HG03060 (cell line): ENCODE results near the gene PROM2.
"Not testable (repeated sequence)": the region's sequence is repeated elsewhere in the genome, so short reads cannot be mapped to it uniquely, and the experiment has no call there.

Experiments used
- ATAC-seq: cut with Tn5 transposase; IDR thresholded peaks from one replicate; pipeline ENCODE4 v1.9.1; 2021; ENCODE audit warnings: low read depth, moderate number of reproducible peaks; ENCODE audit not compliant: unreplicated experiment

The PROM2 gene

DNA sequence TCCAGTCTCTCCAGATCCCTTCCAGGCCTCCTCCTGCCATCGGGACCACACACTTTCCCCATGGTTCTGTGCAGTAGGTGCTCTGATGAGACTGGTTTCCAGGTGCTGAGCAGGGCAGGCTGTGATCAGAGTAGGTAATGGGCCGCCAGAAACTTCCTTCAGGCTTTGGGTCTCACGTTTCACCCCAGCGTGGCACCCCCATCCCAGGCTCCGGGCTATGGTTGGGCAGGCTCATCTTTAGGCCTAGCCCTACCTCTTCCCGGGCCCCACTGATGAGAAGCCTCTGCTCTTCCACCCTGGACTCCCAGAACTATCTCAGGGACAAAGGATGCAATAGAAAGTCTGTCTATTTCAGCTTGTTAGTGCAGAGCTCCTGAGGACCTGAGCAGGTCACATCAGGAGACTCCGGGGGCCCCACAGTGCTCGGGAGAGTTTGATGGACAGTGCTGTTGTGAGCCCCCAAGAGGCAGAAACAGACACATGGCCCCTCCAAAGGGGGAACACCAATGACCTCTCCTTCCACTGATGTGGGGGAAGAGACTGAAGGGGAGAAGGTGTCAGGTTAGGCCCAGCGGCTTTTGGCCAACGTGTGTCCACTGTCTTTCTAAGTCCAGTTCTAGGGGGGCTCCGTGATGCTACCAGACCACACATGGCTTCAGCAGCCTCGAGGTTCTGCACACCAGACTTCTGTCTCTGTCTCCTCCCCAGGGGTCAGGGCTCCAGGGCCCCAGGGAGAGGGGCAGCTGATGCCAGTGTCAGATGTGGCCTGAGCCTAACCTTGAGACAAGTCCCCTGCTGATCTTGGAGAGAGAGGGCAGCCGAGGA is 5.8 kb upstream of the PROM2 start:
- ATAC-seq = no peak

DNA sequence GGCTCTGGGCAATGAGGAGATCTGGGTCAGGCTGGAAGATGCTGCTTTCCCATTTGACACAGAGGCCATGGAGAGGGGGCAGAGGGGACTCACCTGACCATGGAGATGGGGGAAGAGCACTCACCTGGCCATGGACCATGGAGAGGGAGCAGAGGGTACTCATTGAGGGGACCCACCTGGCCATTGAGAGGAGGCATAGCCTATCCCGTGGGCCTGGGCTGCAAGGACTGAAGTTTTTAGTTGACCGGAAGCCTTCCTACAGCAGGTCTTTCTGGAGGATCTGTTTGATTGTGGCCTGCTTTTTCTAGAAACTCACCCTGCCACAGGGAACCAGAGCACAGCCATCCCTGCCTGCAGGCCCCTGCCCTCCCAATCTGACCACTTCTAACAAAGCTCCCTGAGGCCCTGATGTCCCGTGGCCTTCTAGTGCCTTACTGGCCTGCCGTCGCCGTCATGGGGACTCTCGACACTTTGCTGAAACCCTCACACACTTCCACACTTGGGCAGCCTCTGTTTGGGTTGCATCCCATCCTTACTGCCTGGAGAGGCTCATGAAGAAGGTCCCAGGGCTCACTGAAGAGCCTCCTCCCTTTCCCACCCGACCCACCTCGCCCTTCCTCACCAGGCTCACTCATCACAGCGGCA is 5.1 kb upstream of the PROM2 start:
- no peak for ATAC-seq

DNA sequence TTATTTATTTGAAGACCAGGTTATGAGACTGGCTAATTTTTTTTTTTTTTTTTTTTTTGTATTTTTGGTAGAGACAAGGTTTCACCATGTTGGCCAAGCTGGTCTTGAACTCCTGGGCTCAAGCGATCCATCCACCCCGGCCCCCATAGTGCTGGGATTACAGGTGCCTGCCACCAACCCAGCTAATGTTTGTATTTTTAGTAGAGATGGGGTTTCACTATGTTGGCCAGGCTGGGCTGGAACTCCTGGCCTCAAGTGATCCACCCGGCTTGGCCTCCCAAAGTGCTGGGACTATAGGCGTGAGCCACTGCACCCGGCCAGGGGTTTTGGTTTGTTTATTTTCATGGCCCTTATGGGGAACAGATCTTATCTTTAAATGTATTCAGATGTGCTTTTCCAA is 4.5 kb upstream of the PROM2 start:
- ATAC-seq = not testable (repeated sequence)

DNA sequence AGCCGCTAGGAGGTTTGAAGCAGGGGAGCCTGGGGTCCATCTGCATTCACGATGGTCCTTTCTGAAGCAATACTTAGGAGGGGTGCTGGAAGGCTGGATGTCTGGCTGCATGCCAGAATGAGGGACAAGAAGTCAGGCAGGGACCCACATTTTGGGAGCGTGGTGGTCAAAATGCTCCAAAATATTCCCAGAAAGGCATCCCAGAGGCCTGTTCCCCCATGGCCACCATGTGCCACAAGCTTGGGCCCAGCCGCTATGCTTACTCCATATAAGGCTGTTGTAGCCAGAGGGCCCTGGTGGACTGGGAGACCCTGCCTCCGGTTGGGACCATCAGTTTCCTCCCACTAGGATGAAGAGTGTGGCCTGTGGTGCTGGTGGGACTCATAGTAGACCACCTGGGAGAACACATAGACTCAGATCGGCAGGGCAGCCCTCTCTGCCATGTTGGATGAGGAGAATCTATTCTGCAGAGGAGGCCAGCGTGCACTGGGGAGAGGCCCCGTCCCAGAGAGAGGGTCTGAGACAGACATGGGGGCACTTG is 3.6 kb upstream of the PROM2 start:
- ATAC-seq = no peak

DNA sequence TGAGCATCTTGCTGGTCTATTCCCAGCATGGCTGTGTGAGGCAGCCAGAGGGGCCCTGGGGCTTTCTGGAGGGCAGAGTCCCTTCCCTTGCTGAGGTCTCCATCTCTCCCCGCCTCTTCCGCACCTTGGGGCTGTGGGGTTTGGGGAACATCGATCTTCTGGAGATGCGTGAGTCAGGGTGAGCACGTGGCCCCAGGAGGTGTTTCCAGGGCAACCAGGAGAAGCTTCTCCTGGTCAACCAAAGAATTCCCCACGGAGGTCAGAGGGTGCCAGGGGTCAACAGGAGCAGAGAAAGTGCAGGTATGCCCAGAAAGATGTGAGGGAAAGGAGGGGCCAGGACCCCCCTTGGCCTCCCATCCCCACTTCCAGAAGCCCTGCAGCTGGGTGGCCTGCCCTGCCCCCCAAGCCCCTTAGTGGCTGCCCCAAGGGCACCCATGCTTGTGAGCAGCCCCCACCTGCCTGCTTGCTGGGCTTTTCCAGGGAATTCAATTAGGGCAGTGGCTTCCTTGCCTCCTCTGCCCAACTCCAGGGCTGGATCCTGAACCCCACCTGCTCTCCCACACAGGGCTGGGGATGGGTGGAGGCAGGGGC is 2.8 kb upstream of the PROM2 start:
- ATAC-seq = no peak

DNA sequence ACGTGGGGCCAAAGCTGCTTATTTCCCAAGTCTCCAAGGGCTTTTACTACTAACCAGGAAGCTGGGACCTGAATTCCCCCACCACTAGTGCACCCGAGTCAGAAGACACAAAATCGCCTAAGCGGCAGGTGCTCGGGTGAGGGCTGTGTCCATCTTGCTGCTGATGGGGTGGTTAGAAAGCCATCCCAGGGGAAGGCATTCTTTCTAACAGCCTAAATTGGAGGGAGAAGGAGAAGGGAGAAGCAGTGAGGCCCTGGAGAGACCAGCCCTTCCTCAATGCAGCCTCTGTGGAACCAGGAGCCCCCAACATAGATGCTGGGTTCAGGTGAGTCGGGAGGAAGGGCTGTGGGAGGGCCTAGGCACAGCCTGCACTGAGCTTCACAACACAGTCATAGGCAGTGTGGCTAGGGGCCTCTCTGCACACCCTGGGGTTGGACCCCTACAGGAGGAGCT is 1.9 kb upstream of the PROM2 start:
- no peak for ATAC-seq

DNA sequence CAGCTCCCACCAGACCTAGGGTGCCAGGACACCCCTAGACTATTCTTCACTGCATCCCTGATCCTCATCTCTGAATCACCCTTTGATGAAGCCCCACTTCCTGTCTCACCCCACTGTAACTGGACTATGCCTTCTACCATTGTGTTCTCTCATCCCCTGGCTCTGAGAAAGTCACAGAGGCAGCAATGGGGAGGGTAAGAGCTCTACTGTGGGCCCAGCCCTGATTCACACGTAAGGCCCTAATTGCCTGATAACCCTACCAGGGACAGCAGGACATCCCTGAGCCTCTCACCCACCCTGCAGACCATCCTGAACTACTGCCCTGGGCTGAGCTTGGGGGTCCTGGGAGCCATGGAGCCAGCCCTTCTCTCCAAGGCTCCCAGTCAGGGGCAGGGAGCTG is 1.5 kb upstream of the PROM2 start:
- ATAC-seq = no peak

DNA sequence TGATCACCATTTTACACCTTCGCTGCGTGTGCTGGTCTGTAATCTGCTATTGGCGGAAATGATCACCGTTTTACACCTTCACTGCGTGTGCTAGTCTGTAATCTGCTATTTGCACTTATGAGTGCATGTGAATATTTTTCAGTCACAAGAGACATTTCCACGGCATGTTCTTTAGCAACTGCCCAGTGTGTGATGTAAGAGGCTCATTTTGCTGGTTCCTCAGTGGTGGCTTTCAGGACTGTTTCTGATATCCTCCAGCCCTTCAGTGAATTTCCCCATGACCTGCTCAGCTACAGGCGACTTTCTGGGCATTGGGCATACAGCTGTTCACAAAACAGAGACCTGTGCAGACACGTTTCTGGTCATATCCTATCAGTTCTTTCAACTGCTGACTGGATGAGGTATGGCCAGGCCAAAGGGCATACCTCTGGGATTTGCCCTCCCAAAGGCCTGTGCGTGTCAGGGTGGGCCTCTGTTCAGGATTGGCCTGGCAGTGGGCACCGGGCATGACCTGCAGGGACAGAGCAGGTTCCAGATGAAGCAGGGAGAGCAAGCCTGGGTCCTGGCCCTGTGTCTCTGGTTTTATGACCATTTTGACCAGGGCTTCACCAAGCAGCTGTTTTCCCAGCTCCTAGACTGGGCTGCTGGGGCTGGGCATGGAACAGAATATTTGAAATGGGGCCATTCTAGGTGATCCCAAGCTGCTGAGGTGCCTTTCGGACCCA is 521 bp upstream of the PROM2 start:
- no peak for ATAC-seq

DNA sequence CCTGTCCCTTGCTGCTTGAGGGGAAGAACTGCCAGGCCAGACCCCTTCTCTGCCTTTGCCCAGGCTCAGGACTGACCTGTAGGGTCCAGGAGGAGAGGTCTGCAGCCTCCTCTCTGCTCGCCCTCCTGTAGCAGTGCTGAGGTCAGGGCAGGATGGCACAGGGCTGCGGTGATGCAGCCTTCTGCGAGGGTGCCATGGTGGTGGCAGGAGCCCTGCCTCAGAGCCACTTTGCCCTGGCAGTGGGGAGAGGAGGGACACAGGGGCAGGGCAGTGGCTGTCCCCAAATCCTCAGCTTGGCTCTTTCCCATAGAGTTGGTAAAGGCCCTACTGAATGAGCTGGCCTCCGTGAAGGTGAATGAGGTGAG is 884 bp downstream of the PROM2 start:
- ATAC-seq = no peak

DNA sequence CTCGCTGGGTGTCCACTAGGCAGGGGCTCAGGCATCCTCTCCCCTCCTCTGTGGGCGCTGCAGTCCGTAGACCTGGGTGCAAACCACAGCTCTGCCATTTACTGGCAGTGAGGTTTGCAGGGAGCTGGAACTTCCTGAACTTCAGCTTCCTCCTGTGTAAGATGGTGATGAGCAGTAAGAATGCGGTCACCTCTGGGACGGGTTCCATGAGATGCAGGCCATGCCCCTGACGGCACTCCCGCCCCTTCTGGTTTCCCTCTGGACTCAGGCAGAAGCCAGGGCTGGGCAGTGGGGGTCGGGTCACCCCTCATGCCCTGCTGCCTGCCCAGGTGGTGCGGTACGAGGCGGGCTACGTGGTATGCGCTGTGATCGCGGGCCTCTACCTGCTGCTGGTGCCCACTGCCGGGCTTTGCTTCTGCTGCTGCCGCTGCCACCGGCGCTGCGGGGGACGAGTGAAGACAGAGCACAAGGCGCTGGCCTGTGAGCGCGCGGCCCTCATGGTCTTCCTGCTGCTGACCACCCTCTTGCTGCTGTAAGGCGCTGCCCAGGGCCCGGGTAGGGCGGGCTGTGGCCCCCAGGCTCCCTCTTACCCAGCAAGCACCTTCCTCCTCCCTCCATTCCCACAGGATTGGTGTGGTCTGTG is 1.5 kb downstream of the PROM2 start:
- no peak for ATAC-seq

DNA sequence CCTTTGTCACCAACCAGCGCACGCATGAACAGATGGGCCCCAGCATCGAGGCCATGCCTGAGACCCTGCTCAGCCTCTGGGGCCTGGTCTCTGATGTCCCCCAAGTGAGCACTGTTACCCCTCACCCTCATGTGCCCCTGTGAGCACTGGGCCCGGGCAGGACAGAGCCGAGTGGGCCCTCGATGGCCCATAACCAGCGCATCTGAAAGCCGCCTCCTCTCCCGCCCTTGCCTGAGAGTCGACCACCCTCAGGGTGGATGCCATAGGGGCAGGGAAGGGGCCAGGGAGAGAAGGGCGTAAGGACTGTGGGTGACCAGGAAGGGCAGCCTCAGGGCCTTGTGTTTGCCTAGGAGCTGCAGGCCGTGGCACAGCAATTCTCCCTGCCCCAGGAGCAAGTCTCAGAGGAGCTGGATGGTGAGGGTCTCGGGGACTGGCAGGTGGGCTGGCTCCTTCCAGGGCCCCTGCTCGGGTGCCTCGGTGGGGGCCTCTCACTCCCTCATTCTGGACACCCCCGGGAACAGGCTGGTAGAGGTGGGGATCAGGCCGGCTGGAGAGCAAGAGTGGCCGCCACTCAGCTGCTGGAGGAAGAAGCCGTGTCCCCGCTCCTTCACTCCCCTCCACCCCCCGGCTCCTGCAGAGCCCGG is 2.1 kb downstream of the PROM2 start:
- ATAC-seq = no peak

DNA sequence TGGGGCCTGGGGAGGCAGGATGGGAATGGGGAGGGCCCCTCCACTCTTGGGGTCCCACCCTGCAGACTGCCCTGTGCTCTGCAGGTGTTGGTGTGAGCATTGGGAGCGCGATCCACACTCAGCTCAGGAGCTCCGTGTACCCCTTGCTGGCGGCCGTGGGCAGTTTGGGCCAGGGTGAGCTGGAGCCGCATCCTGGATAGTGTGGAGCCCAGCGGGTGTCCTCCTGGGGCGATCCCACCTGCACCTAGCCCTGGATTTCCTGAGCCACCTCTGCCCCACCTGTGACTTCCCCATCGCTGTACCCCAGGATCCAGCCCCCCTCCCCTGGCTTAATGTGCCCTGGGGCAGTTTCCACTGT is 2.6 kb downstream of the PROM2 start:
- no peak for ATAC-seq

DNA sequence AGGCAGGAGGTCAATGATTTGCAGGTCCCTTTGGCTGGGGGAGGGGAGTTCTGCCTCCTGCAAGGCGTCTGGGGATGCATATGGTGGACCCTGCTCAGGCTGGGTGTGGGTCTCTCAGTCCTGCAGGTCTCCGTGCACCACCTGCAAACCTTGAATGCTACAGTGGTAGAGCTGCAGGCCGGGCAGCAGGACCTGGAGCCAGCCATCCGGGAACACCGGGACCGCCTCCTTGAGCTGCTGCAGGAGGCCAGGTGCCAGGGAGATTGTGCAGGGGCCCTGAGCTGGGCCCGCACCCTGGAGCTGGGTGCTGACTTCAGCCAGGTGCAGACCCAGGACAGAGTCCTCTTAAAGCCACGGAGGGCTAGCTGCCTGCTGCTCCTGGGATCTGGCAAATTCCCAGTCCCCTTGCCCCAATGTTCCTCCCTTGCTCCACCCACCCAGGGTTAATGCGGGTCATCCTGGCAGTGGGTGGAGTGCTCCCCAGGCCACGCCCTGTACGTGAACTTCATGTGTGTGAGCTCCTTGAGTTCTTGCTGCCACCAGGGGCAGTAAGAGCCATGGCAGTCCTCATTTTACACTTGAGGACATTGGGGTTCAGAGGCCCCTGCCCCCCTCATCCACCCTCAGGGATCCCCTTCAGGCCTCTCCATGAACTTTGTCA is 3.1 kb downstream of the PROM2 start:
- no peak for ATAC-seq

DNA sequence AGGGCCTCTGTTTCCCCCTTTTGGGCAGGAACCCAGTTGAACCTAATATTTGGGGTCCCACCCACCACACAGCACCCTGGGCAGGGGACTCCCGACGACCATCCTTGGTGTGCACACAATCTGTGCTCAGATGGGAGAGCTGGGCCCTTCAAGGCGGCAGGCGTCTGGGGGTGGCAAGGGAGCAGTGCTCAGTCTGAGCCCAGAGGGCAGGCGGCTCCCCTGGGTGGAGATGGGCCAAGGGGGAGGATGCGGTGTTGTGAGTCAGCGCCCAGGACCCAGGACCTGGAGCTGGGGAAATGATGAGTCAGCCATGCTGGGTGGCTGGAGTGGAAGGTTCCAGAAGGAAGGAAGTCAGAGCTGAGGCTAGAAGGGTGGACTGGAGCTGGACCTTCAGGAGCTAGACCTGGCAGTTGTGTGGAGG is 3.8 kb downstream of the PROM2 start:
- no peak for ATAC-seq

DNA sequence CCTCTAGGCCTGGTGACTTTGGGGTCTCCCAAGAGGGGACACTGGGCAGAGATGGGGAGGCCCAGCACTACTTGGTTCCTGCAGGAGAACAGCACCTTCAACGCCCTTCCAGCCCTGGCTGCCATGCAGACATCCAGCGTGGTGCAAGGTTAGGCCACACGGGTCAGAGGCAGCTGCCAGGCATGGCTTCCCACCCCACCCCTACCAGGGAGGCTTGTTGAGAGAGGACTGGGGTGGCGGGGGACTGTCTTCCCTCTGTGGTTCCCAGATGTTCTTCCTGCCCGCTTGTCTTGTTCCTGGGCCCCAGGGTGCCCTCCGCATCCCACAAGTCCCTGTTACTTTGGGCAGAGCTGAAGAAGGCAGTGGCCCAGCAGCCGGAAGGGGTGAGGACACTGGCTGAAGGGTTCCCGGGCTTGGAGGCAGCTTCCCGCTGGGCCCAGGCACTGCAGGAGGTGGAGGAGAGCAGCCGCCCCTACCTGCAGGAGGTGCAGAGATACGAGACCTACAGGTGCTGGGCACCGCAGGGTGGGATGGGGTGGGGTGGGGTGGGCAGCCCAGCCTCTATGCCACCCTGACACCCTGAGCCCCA is 4.5 kb downstream of the PROM2 start:
- ATAC-seq = no peak

DNA sequence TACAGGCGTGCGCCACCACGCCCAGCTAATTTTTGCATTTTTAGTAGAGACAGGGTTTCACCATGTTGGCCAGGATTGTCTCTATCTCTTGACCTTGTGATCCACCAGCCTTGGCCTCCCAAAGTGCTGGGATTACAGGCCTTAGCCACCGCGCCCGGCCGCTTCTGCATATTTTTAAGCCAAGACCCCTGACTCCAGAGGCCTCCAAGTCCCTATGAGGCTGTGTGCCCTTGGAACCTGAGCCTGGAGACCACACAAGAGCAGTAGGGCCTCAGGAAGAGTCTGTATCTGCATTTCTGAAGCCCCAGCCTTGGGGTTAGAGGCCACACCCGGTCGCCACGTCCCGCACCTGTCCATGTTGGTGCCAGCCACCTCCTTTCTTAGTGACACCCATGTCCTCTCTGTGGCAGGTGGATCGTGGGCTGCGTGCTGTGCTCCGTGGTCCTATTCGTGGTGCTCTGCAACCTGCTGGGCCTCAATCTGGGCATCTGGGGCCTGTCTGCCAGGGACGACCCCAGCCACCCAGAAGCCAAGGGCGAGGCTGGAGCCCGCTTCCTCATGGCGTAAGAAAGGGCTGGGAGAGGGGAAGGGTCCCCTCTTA is 5.3 kb downstream of the PROM2 start:
- ATAC-seq = no peak

DNA sequence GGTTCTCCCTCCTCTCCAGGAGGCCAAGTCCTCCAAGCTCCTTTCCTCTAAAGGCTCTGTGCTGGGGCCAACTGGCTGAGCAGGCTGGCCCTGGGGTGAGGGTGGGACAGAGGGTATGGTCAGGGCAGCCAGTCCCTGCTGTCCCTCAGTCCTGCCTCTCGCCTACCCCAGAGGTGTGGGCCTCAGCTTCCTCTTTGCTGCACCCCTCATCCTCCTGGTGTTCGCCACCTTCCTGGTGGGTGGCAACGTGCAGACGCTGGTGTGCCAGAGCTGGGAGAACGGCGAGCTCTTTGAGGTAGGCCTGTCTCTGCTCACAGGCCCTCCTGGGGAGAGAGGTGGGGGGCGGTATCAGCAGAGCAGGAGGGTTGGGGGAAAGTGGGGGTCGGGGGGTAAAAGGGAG is 6.8 kb downstream of the PROM2 start:
- no peak for ATAC-seq

DNA sequence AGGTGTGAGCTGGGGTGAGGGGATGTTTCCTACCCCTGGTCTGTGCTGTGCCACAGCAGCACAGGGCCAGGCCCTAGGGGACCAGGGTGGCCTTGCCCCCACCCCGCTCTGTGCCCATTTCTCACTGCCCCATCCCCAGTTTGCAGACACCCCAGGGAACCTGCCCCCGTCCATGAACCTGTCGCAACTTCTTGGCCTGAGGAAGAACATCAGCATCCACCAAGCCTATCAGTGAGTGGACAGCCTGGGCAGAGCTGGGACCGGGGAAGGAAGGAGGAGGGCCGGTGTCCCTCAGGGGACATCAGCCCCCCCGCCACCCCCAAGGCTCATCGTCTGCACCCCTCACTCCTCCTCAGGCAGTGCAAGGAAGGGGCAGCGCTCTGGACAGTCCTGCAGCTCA is 7.5 kb downstream of the PROM2 start:
- ATAC-seq = no peak

DNA sequence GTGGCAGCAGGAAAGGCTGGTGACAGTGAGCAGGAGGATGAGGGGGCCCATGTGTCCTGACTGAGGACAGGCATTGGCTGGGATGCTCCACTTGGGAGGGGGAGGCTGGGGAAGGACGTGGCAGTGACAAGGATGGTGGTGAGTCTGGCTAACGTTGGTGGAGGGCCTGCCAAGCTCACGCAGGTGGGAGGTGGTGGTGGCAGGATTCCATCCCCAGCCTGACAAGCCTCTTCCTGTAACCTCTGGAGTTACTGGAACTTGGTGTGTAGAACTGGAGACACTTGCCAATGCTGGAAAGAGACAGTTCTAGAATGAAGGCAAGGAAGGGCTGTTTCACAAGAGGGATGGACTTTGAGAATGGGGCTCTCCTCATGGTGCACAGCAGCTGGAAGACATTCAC is 8.2 kb downstream of the PROM2 start:
- ATAC-seq = no peak
